HEK293T (cell line): ENCODE results near the gene SNAP25.

Source experiments
- FOXM1 ChIP-seq: fragments of 450-650 bp; IDR thresholded peaks from 2 replicates; pipeline ENCODE4 v1.6.1; 2017; ENCODE audit warnings: mild to moderate bottlenecking, borderline replicate concordance
- L3MBTL2 ChIP-seq: fragments of 450-650 bp; conservative IDR thresholded peaks from 2 replicates; pipeline ENCODE4 v1.6.1; 2016; ENCODE audit warnings: mild to moderate bottlenecking

DNA sequence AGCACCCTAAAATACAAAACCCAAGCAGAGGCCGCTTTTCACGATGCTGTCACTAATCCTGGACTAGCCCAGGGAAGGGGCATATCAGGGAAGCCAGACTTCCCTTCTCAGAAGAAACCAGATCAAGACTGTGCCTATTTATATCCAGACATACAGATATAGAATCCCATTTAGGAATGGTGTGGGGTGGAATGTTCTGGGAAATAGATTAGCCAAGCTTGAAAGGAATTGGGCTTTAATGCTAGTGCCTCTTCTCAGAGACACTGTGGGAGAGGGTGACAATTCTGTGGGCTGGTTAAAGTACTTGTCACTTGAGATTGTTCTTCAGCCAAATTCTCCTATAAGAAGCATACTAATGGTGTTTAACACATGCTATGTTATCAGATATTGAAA, 45.5 kb downstream of the SNAP25 start:
- TF ChIP-seq FOXM1: no peak
- TF ChIP-seq L3MBTL2: no peak
